Right lobe of liver (tissue), 6 donors: Measurements from ENCODE around the gene KCNMA1. TPM values are rescaled to one million over a fixed set of nuclear protein-coding genes. Genes with fewer than 3 reads are reported as not detected.

ENCODE experiments used
- ATAC-seq, 4 donors: fragments of 200-7000 bp; cut with Tn5 transposase; one replicate each; pipeline ENCODE4 v1.9.1; 2020; ENCODE audit warnings: mild to moderate bottlenecking in 4 of 4, moderate library complexity in 4 of 4
- DNase-seq, 3 donors: peaks; one replicate each; pipeline ENCODE4 v3.0.0-alpha.2; 2020
- H3K27ac ChIP-seq, 3 donors: fragments of 200-600 bp; one replicate each; pipeline ENCODE4 v1.8.0; 2022
- H3K27me3 ChIP-seq, 2 donors: fragments of 200-600 bp; one replicate each; pipeline ENCODE4 v1.8.0; 2022
- H3K36me3 ChIP-seq, 4 donors: fragments of 200-600 bp; sonication (generic) in 1 of 4; one replicate each; pipeline versions ENCODE4 v1.5.1 to v1.8.0; 2017 to 2022; ENCODE audit warnings: control low read depth in 1 of 4
- H3K4me1 ChIP-seq, 4 donors: fragments of 200-600 bp; sonication (generic) in 1 of 4; one replicate each; pipeline versions ENCODE4 v1.5.1 to v1.8.0; 2017 to 2022; ENCODE audit warnings: control low read depth in 1 of 4
- H3K4me3 ChIP-seq, 3 donors: fragments of 200-600 bp; one replicate each; pipeline ENCODE4 v1.8.0; 2022
- H3K9me3 ChIP-seq, 4 donors: fragments of 200-600 bp; sonication (generic) in 1 of 4; one replicate each; pipeline versions ENCODE4 v1.5.1 to v1.8.0; 2017 to 2022; ENCODE audit warnings: control low read depth in 1 of 4
- CTCF ChIP-seq, 4 donors: fragments of 200-600 bp in 3 of 4; fragments of 450-650 bp in 1 of 4; IDR thresholded peaks; one replicate each; pipeline versions ENCODE4 v1.5.1 to v1.8.0; 2016 to 2022; ENCODE audit warnings: antibody characterized with exemption in 4 of 4, mild to moderate bottlenecking in 2 of 4
- POLR2A ChIP-seq: fragments of 450-650 bp; IDR thresholded peaks from one replicate; pipeline ENCODE4 v1.6.1; 2017; ENCODE audit warnings: antibody characterized with exemption, mild to moderate bottlenecking
- WGBS: methylation state at CpG from one replicate; pipeline ENCODE4 v1.1.6; 2018; ENCODE audit warnings: low coverage, low lambda C conversion rate; ENCODE audit not compliant: insufficient coverage; ENCODE audit errors: missing lambda C conversion rate; 5-methylcytosine and 5-hydroxymethylcytosine counted together
- intact Hi-C, 2 donors: fragments of 100-400 bp; cut with DNase I; formaldehyde crosslinking; loops; one replicate each; pipeline versions ENCODE4 v1.11.2 to v1.14.1; 2022
- total RNA-seq, 6 experiments: library from RNA; depleted of rRNA in 2 of 6; stranded (reverse); fragments of >200 nt in 2 of 6; fragmentation: NEBNext Ultra II Directional in 3 of 6; extraction: Animal tissue kit (Norgen Biotek cat#: 25700) in 3 of 6; gene quantifications; one replicate each; pipeline versions ENCODE4 v1.1.0 to v1.2.4, GENCODE V29; 2016 to 2023
- donor health status: DM: no; HTN: yes; CAD: no.
- donor health status: DM: no; HTN: no; CAD: no.
- donor health status: DM: no; HTN: no; CAD: no.
- donor health status: DM: no; HTN: yes; CAD: no.
- donor health status: DM: no; HTN: yes; CAD: no.

The KCNMA1 gene
- total RNA-seq, 6 experiments from 2014 or later = 5.7 to 48.0 (median 15.1) TPM

- TF ChIP-seq CTCF (IDR thresholded peaks at IDR 0.05) = no peak
- no peak for TF ChIP-seq POLR2A
These were observed 355.4 kb downstream of the KCNMA1 start for GRCh38 chr10:77282163-77282562.

GRCh38 chr10:77281719-77282118 lies 355.9 kb downstream of the KCNMA1 start:
- intact Hi-C loops = no loop called here
- no peaks in the 10 kb centered on the region for H3K36me3 ChIP-seq
- H3K4me1 ChIP-seq = peaks cover 0 to 1% (median under 1%) of the 10 kb centered on the region in 4 donors
- no peak for TF ChIP-seq POLR2A
- no peak for TF ChIP-seq CTCF (IDR thresholded peaks at IDR 0.05)
- WGBS = 46% methylated on average over 4 of the region's 4 CpGs
- ATAC-seq (no peak), DNase-seq (no peak)
- H3K9me3 ChIP-seq = no peaks in the 10 kb centered on the region
- no peak overlapping the region for H3K27ac ChIP-seq
- H3K4me3 ChIP-seq = no peak overlapping the region
- no peaks in the 10 kb centered on the region for H3K27me3 ChIP-seq

More at GRCh38 chr10:77282163-77282562, 355.4 kb downstream of the KCNMA1 start:
- intact Hi-C loops = no loop called here
- DNase-seq (no peak), ATAC-seq (no peak)
- no peak overlapping the region for H3K4me3 ChIP-seq
- H3K27ac ChIP-seq = no peak overlapping the region
- no peaks in the 10 kb centered on the region for H3K9me3 ChIP-seq
- H3K4me1 ChIP-seq = peaks cover 0 to 6% (median 3%) of the 10 kb centered on the region in 4 donors
- H3K36me3 ChIP-seq = no peaks in the 10 kb centered on the region
- WGBS = 46% methylated on average over 2 of the region's 2 CpGs
- no peaks in the 10 kb centered on the region for H3K27me3 ChIP-seq

DNA sequence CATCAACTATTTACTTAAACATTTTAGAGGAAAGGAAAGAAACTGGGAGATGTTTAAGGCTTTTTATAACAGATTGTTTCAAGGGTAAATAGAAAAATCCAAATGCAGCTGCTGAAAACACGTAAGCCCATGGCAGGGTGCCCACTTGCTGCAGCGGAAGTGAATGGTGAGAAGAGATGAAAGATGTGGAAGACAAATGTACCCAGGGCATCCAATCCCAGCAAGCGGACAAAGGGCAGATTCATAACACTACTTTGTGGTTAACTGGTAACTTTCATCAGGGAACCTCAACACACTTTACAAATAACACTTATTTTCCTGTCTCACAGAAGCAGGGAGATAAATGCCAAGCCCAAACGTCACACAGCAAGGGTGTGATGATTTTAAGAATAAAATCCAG lies 358.4 kb downstream of the KCNMA1 start:
- H3K27ac ChIP-seq = no peak overlapping the region
- no peaks in the 10 kb centered on the region for H3K36me3 ChIP-seq
- H3K27me3 ChIP-seq = no peaks in the 10 kb centered on the region
- intact Hi-C loops = no loop called here
- no peak overlapping the region for H3K4me3 ChIP-seq
- no peaks in the 10 kb centered on the region for H3K9me3 ChIP-seq
- DNase-seq = peak in 2 of 3 donors; percentile 64 to 67
- WGBS = 28% methylated on average over 4 of the region's 4 CpGs
- no peaks in the 10 kb centered on the region for H3K4me1 ChIP-seq
- peak; percentile 24 to 70 (median 60) for ATAC-seq
- no peak for TF ChIP-seq POLR2A
- TF ChIP-seq CTCF (IDR thresholded peaks at IDR 0.05) = no peak

GRCh38 chr10:77274046-77274795 lies 363.4 kb downstream of the KCNMA1 start:
- intact Hi-C loops = no loop called here
- peaks cover 0 to 8% (median 3%) of the 10 kb centered on the region in 4 donors for H3K4me1 ChIP-seq
- ATAC-seq (no peak), DNase-seq (no peak)
- H3K9me3 ChIP-seq = no peaks in the 10 kb centered on the region
- no peak overlapping the region for H3K4me3 ChIP-seq
- WGBS = 60% methylated on average over 5 of the region's 5 CpGs
- H3K27me3 ChIP-seq = no peaks in the 10 kb centered on the region
- TF ChIP-seq CTCF (IDR thresholded peaks at IDR 0.05) (no peak), POLR2A (no peak)
- H3K27ac ChIP-seq = no peak overlapping the region
- H3K36me3 ChIP-seq = no peaks in the 10 kb centered on the region
